Inflammatory macrophage treated with lipopolysaccharide for 4 hours (primary cell): Measurements from ENCODE around the gene GRIA3.
"Not testable (repeated sequence)": the region's sequence is repeated elsewhere in the genome, so short reads cannot be mapped to it uniquely, and the experiment has no call there.

Source experiments
- DNase-seq: peaks from one replicate; pipeline ENCODE4 v3.0.0-alpha.2; 2020

Gene GRIA3

GRCh38 chrX:123277821-123278220 lies 93.7 kb downstream of the GRIA3 start:
- no peak for DNase-seq

GRCh38 chrX:123282241-123282640 lies 98.2 kb downstream of the GRIA3 start:
- DNase-seq, result no peak

GRCh38 chrX:123283407-123283806 lies 99.3 kb downstream of the GRIA3 start:
- not testable (repeated sequence) for DNase-seq

GRCh38 chrX:123291623-123292022 lies 107.5 kb downstream of the GRIA3 start:
- no peak for DNase-seq

GRCh38 chrX:123298026-123298425 lies 113.9 kb downstream of the GRIA3 start:
- no peak for DNase-seq

- no peak for DNase-seq
These were observed 119.4 kb downstream of the GRIA3 start for GRCh38 chrX:123303429-123303828.

- DNase-seq, result no peak
These were observed 124.6 kb downstream of the GRIA3 start for GRCh38 chrX:123308658-123309057.

- DNase-seq, result no peak
These were observed 126.0 kb downstream of the GRIA3 start for GRCh38 chrX:123310112-123310511.

- no peak for DNase-seq
These were observed 127.4 kb downstream of the GRIA3 start for GRCh38 chrX:123311486-123311885.

GRCh38 chrX:123313486-123313885 lies 129.4 kb downstream of the GRIA3 start:
- DNase-seq, result no peak

GRCh38 chrX:123320622-123321021 lies 136.5 kb downstream of the GRIA3 start:
- no peak for DNase-seq

- DNase-seq, result no peak
These were observed 138.5 kb downstream of the GRIA3 start for GRCh38 chrX:123322536-123322935.

- no peak for DNase-seq
These were observed 140.5 kb downstream of the GRIA3 start for GRCh38 chrX:123324625-123325024.

GRCh38 chrX:123330229-123330942 lies 146.3 kb downstream of the GRIA3 start:
- DNase-seq, result no peak

- no peak for DNase-seq
These were observed 147.3 kb downstream of the GRIA3 start for GRCh38 chrX:123331349-123331748.

- no peak for DNase-seq
These were observed 147.8 kb downstream of the GRIA3 start for GRCh38 chrX:123331859-123332258.

GRCh38 chrX:123336666-123337065 lies 152.6 kb downstream of the GRIA3 start:
- no peak for DNase-seq

GRCh38 chrX:123337886-123338639 lies 154.0 kb downstream of the GRIA3 start:
- no peak for DNase-seq

- DNase-seq, result no peak
These were observed 155.3 kb downstream of the GRIA3 start for GRCh38 chrX:123339221-123339905.

- DNase-seq, result no peak
These were observed 156.6 kb downstream of the GRIA3 start for GRCh38 chrX:123340696-123341095.

GRCh38 chrX:123348468-123348867 lies 164.4 kb downstream of the GRIA3 start:
- no peak for DNase-seq

- DNase-seq, result no peak
These were observed 166.1 kb downstream of the GRIA3 start for GRCh38 chrX:123350226-123350625.

- no peak for DNase-seq
These were observed 173.9 kb downstream of the GRIA3 start for GRCh38 chrX:123357941-123358340.

GRCh38 chrX:123358457-123358856 lies 174.4 kb downstream of the GRIA3 start:
- DNase-seq, result no peak
